HepG2 (cell line): Measurements from ENCODE around the gene CNNM4. TPM values are rescaled to one million over a fixed set of nuclear protein-coding genes. Genes with fewer than 3 reads are reported as not detected.

Experiments
- ATF7-NPFF ChIP-seq: sonication (generic); formaldehyde crosslinking; IDR thresholded peaks from 2 replicates; pipeline ENCODE4 v1.8.1; 2023; ENCODE audit warnings: mild to moderate bottlenecking, low read depth, missing genetic modification reagents, moderate library complexity
- CBFB ChIP-seq: sonication (generic); formaldehyde crosslinking; IDR thresholded peaks from 2 replicates; pipeline ENCODE4 v1.4.0; 2020; ENCODE audit warnings: missing genetic modification reagents
- EHMT2 ChIP-seq: fragments of 200-600 bp; sonication (generic); IDR thresholded peaks from 2 replicates; pipeline ENCODE4 v1.7.0; 2017; ENCODE audit warnings: antibody characterized with exemption, low read depth, low read length, borderline replicate concordance
- MXD1 ChIP-seq: sonication (generic); formaldehyde crosslinking; IDR thresholded peaks from 2 replicates; pipeline ENCODE4 v1.4.0; 2020; ENCODE audit warnings: mild to moderate bottlenecking, missing genetic modification reagents
- TSC22D2 ChIP-seq: sonication (generic); formaldehyde crosslinking; IDR thresholded peaks from 2 replicates; pipeline ENCODE4 v1.5.1; 2020; ENCODE audit warnings: missing genetic modification reagents, mild to moderate bottlenecking, borderline replicate concordance
- ZNF180 ChIP-seq: sonication (generic); formaldehyde crosslinking; IDR thresholded peaks from 2 replicates; pipeline ENCODE4 v1.4.0; 2020; ENCODE audit warnings: low read depth, missing genetic modification reagents, borderline replicate concordance
- ZNF281 ChIP-seq: sonication (generic); formaldehyde crosslinking; IDR thresholded peaks from 2 replicates; pipeline ENCODE4 v1.4.0; 2020; ENCODE audit warnings: missing genetic modification reagents, borderline replicate concordance
- ZNF496 ChIP-seq: sonication (generic); formaldehyde crosslinking; IDR thresholded peaks from 2 replicates; pipeline ENCODE4 v1.8.1; 2023; ENCODE audit warnings: mild to moderate bottlenecking, moderate library complexity, missing genetic modification reagents; ENCODE audit not compliant: insufficient replicate concordance
- ZNF777 ChIP-seq: sonication (generic); formaldehyde crosslinking; IDR thresholded peaks from 2 replicates; pipeline ENCODE4 v1.4.0; 2020; ENCODE audit warnings: missing genetic modification reagents
- polyA plus RNA-seq, 8 experiments: library from polyadenylated mRNA; depleted of rRNA in 3 of 8; stranded (reverse) in 7 of 8; unstranded in 1 of 8; fragments of >200 nt; fragmentation: Illumina TruSeq in 4 of 8; extraction: Trizol in 4 of 8; gene quantifications; 2 replicates each; pipeline versions ENCODE4 v1.2.1 to v1.2.3, GENCODE V29; 2011 to 2016; ENCODE audit warnings: low read depth in 4 of 8, missing spikeins in 1 of 8, mixed read lengths in 1 of 8; ENCODE audit not compliant: insufficient read depth in 1 of 8
- total RNA-seq, 5 experiments: library from RNA; depleted of rRNA; stranded (reverse); fragments of >200 nt; fragmentation: Illumina TruSeq; extraction: Trizol; gene quantifications; 2 replicates each; pipeline ENCODE4 v1.2.3, GENCODE V29; 2016; ENCODE audit warnings: low read depth in 1 of 5
- TF ChIP-seq, protein P1 (sequence below), 2 experiments: fragments of 450-650 bp in 1 of 2; sonication (generic) in 1 of 2; formaldehyde crosslinking in 1 of 2; IDR thresholded peaks; 2 replicates each; pipeline versions ENCODE4 v1.6.1 to v1.8.0; 2016 to 2022; ENCODE audit warnings: antibody characterized with exemption in 1 of 2, mild to moderate bottlenecking in 1 of 2, missing genetic modification reagents in 1 of 2

The CNNM4 gene
- total and polyA plus RNA-seq, 2 of the 13 experiments (the other 11 are each of a cell fraction or from before 2014, with no cell fraction given): 5.9 to 8.4 TPM

GRCh38 chr2:96739633-96740428, 20.9 kb upstream of the CNNM4 start, which contains the start of gene LMAN2L (continued):
- TF ChIP-seq ZNF496 (CRISPR knock-in tag): no peak
- TF ChIP-seq, protein P1, sequence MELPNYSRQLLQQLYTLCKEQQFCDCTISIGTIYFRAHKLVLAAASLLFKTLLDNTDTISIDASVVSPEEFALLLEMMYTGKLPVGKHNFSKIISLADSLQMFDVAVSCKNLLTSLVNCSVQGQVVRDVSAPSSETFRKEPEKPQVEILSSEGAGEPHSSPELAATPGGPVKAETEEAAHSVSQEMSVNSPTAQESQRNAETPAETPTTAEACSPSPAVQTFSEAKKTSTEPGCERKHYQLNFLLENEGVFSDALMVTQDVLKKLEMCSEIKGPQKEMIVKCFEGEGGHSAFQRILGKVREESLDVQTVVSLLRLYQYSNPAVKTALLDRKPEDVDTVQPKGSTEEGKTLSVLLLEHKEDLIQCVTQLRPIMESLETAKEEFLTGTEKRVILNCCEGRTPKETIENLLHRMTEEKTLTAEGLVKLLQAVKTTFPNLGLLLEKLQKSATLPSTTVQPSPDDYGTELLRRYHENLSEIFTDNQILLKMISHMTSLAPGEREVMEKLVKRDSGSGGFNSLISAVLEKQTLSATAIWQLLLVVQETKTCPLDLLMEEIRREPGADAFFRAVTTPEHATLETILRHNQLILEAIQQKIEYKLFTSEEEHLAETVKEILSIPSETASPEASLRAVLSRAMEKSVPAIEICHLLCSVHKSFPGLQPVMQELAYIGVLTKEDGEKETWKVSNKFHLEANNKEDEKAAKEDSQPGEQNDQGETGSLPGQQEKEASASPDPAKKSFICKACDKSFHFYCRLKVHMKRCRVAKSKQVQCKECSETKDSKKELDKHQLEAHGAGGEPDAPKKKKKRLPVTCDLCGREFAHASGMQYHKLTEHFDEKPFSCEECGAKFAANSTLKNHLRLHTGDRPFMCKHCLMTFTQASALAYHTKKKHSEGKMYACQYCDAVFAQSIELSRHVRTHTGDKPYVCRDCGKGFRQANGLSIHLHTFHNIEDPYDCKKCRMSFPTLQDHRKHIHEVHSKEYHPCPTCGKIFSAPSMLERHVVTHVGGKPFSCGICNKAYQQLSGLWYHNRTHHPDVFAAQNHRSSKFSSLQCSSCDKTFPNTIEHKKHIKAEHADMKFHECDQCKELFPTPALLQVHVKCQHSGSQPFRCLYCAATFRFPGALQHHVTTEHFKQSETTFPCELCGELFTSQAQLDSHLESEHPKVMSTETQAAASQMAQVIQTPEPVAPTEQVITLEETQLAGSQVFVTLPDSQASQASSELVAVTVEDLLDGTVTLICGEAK (IDR thresholded peaks at IDR 0.05): no peak
- TF ChIP-seq, protein P1 (CRISPR knock-in tag; IDR thresholded peaks at IDR 0.05): peak; percentile 58; the same call in 1 of the 2 replicates
- TF ChIP-seq ZNF281 (CRISPR knock-in tag): peak; percentile 29; the same call in 1 of the 2 replicates
- TF ChIP-seq ZNF180 (CRISPR knock-in tag): peak; percentile 42; the same call in 1 of the 2 replicates
- TF ChIP-seq MXD1 (CRISPR knock-in tag): peak; percentile 75; the same call in 1 of the 2 replicates
- peak; percentile 58 for TF ChIP-seq ATF7-NPFF (CRISPR knock-in tag)
- peak; percentile 47; the same call in 1 of the 2 replicates for TF ChIP-seq EHMT2
- TF ChIP-seq TSC22D2 (CRISPR knock-in tag): 0 out of 2 replicates have a peak, but pooled peaks have one; percentile 63
- TF ChIP-seq ZNF777: peak; percentile 56; the same call in 1 of the 2 replicates
- peak; percentile 17; the same call in 1 of the 2 replicates for TF ChIP-seq CBFB (CRISPR knock-in tag)
